ENCODE measurements around the gene LIPC.

The LIPC gene

DNA sequence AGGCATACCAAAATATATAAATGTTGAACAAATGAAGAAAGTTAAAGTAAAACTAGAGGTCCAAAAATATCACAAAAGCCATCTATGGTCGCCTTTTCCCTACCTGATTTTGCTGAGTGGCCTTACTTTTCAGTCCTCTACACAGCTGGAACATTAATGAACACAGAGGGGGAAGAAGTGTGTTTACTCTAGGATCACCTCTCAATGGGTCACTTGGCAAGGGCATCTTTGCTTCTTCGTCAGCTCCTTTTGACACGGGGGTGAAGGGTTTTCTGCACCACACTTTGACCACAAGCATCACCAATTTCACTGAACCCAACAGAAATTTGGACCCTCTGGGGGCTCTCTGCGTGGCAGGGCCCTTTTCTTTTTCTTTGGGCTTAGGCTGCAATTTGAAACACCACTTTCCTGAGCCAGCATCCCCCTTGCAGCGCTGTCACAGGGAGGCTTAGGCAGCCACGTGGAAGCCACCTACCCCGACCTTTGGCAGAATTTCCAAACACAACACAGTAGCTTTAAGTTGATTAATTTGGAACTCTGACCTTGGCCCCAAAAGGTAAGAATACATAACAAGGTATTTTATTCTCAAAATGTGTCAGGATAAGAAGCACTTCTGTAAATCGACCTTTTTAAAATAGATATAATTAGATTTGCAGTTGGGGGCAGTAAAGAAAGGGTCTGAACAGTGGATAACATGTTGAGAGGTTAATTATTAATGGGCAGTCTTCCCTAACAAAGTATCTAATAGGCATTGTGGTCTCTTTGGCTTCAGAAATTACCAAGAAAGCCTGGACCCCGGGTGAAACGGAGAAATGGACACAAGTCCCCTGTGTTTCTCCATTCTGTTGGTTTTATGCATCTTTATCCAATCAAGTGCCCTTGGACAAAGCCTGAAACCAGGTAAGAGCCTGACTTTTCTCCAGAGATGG lies at the start of gene LIPC:
Gene LIPC (plus strand): TSS at position 771 of the 929 bp plus-strand sequence. CDS start 42 bp downstream, at position 813.
- peak; percentile 25 for DNase-seq

DNA sequence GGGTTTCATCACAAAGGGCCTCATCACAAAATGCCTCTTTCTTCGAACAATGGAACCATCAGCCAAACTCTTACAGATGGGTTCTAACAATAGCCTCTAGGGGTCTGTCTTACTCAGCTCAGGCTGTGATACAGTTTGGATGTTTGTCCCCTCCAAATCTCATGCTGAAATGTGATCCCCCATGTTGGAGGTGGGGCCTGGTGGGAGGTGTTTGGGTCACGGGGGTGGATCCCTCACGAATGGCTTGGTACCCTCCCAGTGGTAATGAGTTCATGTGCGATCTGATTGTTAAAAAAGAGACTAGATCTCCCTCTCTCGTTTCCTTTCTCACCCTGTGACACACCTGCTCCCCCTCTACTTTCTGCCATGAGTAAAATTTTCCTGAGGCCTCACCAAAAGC lies 47.9 kb upstream of the LIPC start:
- no peak for DNase-seq

DNA sequence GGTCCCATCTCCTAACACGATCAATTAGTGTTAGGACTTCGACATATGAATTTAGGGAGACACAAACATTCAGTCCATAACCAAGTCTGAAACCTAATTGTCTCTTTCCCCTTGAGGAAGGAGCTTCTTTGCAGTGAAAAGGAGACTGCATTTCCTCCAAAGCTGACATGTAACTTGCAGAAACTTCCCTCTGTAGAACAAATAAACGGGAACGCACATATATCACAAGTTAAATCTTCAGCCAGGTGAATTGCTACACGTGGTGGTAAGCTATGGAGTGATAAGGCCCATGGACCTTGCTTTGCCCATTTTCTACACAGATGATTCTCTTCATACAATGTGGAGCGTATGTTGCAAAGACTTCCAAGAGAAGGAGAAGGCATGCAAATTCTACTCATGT lies 47.1 kb upstream of the LIPC start:
- no peak for DNase-seq

DNA sequence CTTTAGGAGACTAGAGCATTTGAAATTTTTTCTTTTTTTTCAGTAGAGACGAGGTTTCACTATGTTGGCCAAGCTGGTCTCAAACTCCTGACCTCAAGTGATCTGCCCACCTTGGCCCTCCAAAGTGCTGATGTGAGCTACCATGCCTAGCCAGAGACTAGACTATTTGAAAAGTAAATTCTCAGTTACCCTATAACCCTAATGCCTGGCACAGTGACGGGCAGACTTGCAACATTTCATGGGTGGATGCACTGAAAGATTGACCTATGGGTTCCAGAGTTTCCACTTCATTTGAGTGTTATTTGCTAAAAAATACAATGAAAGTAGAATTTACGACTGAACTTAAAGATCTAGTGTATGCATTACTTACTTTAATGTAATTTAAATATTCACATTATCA lies 45.7 kb upstream of the LIPC start:
- DNase-seq: no peak

DNA sequence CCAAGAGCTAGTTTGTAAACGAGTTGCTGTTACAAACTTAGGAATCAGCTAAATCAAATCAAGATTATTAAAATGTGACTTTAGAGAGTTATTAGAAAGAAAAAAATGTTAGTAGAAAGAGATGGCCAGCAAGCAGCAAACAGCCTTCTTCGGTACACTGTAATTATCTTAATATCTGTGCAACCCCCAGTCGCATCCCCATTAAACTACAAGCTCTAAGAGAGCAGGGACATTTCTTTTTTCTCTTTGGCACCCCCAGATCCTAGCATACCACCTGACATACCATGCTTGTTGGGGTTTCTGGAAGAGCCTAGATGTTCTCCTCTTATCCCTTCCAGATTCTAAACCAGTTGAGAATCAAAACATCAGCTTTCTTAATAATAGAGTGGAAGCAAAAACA lies 45.1 kb upstream of the LIPC start:
- DNase-seq: no peak

DNA sequence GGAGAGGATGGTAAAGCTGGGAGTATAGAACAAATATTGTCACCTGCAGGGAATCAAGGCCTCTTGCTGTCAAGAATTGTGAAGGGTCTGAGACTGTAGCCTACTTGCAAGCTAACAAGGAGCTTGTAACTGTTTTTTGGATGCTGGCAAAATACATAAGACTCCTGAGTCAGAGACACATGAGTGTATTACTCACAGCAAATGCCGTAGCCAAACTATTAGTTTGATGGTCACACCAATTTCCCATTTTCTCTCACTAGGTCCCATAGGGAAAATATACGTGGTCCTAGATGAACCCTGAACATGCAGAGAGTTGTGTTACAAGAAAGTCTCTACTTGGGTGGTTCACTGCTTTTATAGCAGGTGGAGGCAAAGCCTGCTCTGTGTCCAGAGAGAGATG lies 44.7 kb upstream of the LIPC start:
- DNase-seq: no peak

DNA sequence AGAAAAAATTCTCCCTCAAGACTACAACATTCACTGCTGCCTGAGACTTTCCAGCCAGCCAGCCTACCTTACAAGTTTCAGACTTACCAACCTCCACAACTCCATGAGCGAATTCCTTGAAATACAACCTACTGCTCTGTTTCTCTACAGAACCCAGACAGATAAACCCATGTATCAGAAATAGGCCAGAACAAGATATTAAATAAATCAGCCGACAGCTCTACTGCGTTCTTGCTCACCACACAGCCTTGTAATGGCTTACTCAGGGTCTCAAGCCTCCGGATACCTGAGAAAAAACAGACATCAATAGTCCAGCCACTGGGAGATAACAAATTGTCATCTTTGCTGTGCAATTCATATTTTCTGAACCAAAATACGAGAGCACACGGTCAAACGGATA lies 43.6 kb upstream of the LIPC start:
- DNase-seq: no peak

DNA sequence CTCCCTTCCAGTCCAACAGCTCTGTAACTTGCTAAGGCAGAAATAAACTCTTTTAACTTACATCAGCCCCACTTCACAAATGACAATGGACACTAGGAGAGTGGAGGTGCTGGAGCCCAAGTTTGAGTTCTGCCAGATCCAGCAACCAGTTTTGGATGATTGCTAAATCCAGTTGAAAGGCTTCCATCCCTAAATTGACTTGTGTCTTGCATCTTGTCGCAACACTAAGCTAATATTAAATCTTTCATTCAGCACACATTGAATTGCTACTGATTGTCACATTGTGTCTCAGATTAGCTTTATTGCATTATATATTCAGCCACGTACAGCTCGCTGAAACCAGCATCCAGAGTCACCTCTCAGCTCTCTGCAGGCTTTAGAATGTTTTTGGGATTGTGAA lies 41.7 kb upstream of the LIPC start:
- DNase-seq: no peak

DNA sequence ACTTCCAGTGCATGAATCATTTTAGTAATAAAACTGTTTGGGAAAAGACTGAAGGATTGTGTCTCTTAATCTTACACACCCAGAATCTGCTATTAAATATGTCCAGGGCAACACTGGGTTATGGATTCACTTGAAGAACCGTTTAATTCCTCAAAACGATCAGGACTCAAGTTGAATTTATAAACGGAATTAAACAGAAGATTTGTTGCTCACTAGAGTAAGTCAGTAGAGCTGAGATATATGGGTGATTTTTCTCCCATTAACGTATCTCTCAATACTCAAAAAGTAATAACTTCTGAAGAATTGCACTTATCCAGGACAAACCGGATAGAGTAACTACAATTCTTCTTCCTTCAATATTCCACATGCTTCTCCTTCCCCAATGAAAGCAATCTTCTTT lies 41.1 kb upstream of the LIPC start:
- no peak for DNase-seq

DNA sequence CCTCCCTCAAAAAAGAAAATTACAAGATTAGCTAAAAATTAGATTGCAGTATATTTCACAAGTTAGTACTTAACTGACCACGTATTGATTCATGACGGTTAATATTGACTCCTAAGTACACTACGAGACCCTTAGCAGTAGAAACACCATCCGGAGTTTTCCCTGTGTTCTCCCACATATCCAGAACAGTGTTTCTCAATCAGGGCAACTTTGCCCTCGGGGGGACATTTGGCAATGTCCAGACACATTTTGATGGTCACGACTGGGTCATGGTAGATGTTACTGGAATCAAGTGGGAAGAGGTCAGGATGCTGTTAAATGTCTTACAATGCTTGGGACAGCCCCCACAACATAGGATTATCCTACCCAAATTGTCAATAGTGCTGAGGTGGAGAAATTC lies 40.7 kb upstream of the LIPC start:
- no peak for DNase-seq

DNA sequence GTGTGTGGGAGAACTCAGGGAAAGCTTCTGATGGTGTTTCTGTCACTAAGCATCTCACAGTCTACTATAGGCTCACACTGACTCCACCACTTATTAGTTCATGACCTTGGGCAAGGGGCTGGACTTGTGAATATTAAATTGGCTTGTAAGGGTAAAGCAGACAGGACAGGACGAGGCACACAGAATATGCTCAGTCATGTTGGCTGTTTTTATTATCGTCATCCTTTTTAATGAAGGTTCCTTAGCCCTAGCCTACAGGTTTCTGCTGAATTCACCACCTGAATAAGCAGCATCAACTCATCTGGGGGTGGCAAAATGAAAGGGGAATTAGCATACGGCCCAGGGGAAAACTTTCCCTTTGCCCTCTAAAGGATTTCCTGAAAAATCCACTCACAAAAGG lies 39.6 kb upstream of the LIPC start:
- no peak for DNase-seq

DNA sequence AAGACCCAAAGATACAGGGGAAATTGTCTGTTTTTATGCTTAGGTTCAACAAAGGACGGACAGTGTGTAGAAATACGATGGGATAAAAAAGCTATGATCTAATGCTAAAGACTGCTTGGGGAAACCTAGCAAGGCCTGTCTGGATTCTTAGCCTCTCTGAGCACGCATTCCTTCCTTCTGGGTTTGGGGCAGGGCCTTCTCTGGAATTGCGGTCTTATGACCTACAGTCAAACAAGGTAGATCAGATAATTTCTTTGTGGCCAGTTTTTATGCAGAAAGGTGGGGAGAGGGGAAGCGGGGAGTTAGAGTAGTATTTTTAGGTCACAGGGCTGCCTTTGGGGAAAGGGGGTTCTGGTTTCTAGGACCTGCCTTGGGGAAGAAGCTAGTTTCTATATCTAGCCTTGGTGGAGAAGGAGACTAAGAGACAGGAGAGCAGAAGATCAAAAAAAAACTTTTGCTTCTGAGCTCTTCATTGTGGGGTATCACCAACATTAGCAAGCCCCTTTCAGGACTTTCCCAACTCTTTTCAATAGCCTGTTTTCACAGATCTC lies 39.1 kb upstream of the LIPC start:
- no peak for DNase-seq

DNA sequence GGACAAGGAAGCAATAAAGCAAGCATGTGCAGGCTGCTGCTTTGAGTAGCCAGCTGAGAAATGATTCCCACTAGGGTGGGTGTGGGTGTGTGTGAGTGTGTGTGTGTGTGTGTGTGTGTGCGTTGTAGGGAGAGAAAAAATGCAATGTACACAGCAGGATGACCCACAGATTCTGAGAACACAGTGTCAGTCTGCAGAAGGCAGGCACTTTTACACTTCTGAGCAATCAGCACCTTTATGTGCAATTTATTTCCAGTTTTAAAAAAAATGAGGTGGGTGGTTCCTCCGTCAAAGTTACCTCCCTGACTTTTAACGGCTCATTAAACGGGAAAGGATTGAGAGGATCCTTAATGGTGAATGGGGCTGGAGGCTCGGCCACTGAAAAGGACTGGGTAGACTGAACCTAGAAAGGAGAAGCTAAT lies 38.5 kb upstream of the LIPC start:
- peak; percentile 16 for DNase-seq

DNA sequence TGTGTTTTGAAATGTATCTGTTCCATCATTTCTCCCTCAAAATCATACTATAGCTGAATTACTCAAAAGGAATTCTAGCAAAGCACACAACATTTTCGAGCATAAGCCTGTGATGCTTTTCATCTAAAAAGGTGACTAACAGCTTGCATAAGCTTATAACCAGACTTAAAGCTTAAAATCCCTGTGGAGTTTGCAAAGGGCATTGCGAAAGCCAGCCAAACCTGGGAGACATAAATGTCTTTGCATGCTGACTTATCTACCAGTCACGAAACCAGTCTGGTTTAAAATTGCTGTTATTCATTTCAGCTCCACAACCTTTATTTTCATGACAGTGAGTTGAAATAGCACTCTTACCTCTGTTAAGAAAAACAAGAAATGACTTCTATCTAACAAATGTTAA lies 35.6 kb upstream of the LIPC start:
- DNase-seq: no peak

DNA sequence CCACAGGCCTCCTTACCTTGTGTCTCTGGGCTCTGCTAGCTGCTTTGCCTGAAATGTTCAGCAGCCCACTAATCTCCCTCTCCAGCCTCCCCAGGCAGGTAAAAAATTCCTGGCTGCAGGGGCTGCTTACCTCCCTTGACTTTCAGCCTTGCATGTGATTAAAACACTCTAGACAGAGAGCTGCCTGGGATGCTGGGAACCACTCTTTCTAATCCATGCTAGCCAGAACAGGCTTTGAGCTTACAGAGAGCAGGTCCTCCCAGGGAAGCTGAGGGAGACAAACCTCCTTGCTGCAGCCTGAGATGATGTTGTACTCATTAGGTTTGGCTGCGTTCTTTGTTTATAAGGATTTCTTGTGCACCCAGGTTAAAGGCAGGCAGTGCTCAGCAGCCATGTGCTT lies 33.7 kb upstream of the LIPC start:
- DNase-seq: no peak

DNA sequence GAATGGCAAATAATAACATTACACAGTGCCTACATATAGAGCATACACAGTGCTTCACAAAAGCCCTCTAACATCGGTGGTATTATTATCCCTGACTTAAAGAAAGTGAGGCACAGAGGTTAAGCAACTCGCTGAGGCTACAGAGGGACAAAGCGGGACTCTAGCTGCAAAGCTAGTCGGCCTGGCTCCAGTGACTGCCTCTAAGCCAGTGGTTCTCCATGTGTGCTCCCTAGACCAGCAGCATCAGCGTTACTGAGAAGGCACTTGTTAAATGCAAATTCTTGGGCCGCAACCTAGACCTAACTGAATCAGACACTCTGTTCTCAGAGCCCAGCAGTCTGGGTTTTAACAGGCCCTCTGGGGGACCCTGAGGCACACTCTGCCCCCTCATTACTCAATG lies 33.1 kb upstream of the LIPC start:
- DNase-seq: no peak

DNA sequence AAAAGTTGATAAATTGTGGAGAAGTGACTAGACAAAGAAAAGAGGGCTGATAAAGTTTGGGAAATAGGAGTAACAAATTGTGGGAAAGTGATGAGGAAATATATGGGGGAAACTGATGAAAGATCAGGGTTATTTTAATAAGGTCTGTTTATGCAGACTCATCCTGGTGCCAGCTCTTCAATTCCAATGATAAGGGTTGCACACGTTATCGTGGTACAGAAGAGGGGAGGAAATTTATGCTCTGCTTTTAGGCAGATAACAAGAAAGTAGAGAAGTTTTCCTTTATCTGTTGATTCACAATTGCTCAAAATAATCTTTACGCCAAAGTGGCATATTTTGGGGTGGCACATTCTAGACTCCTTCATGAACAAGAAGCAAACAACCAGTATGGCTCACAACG lies 32.1 kb upstream of the LIPC start:
- no peak for DNase-seq

DNA sequence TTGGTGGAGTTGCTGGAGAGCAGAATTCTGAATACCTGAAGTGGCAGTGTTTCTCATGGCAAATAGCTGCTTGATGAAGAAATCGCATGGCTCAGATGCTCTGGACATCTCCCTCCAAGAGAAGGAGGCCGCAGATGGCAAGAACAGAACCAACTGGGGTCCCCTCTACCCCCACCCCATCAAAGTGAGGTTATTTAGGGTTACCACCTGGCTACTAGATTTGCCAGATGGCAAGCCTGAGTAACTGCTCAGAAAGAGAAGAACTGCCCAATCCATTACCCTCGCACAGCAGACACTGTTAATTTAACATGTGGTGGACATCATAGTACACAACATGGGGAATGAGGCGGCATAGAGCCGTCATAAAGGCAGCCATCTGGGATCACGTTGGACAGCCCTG lies 30.5 kb upstream of the LIPC start:
- no peak for DNase-seq

DNA sequence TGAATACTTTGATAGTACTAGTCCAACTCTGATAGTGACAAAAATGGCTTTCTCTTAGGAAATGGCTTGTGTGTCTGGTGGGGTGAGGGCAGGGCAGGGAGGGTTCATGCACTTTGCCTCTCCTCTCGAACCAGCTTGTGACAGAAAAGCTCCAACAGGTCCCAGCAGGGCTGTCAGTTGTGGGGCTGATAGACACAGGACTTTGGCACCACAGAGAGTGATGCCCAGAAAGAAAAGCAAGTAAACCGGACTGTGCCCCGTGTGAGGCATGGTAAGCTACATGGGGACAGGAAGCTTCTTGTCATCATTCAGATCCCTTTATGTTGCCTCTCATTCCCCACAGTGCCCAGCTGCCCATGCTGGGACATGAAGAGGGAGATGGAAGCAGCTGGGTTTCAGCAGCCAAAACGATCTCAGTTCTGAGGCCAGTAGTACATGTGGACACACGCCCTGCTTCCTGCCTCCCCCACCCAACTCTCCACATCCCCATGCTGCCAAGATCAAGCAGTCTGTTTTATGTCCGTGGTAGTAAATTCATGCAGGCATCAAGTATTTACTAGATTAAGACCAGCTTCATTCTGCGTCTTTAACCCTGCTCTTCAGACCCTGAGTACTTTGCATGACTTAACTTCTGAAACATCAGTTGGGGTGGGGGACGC lies 29.7 kb upstream of the LIPC start:
- DNase-seq: peak; percentile 3

DNA sequence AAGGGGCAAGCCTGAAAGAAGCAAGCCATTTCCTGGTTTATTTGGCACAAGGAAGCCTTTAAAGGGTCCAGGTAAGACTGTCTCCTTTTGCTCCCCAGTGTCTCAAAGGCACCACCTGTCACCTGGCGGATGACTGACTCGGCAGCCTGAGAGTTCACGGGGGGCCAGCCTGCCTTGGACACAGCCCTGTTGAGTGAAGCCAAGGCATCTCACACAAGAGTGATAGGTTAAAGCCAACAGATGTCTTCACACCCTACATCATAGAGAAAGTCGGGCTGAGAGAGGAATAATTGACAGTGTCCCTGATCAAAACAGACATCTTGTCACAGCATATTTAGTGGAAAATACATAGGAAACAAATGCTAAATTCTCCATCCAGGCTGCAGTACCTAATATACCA lies 28.2 kb upstream of the LIPC start:
- DNase-seq: no peak

DNA sequence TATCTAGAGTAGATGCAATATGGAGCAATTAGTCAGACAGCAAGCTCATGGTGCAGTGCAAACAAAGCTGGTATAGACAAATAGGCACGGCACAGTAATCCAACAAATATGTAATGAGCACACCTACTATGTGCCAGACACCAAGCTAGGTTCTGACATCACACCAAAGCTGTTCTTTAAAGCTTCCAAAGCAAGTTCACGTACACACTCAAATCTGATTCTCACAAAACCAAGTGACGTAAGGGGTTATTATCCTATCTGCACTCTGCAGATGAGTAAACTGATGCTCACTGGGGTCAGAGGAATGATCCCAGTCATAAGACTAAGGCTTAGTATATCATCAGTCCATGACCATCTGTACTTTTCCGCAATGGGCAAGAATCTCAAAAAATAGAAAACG lies 27.8 kb upstream of the LIPC start:
- no peak for DNase-seq

DNA sequence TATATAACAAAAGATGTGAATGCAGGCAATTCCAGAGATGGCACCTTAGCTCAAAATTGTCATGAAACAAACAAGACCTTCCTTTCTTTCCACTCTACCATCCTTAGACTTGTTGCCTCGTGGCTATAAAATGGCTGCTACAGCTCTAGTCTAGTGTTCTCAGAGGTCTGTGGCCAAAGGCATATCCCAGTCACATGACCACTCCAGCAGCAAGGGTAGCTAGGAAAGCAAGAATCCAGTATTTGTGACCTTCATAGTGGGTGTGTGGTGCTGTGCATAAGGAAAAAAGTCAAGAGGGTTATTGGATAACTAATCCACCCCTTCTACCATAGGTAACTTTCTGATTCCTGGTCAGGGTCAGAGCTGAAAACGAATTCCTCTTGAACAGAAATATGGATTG lies 27.1 kb upstream of the LIPC start:
- no peak for DNase-seq

DNA sequence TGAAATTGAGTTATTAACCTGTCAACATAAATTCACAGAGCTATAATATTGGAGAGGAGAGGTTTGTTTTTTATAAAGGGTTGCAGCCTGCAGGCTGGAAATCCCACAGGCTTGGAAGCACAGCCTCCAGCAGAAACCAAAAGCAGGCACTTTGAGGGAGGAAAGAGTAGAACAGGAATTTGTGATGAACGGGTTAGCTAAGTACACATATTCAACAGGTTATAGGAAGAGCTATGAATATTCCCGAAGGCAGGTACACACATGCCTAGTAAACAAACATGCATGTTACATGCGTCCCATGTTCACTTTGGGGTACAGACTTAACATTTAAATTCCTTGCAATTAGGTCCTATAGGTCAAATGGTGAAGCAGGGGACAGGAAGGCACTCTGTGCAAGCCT lies 25.9 kb upstream of the LIPC start:
- no peak for DNase-seq

DNA sequence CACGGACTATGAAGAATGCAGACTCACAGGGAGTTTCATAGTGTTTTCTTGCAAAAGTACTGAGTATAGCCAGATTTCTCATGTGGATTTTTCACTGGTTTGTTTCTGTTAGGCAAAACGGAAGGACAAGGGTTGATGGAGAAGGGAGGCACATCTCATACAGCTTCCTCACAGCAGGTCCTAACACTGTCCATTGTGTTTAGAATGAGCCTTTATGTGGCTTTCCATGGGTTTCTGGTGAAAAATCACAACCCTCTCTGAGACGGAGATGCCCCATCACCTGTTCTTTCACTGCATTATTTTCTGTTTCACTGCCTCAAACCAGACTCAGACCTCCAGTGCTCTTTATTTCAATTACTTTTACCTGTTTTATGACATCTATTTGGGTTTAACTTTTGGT lies 25.0 kb upstream of the LIPC start:
- DNase-seq: no peak

All from NCI-H510A treated with DMSO at 0.1 percent for 48 hours (cell line).